Adrenal gland (tissue), 12 donors: ENCODE measurements around the gene PRR27. TPM values are rescaled to one million over a fixed set of nuclear protein-coding genes. Genes with fewer than 3 reads are reported as not detected.
"Not testable (repeated sequence)": the region's sequence is repeated elsewhere in the genome, so short reads cannot be mapped to it uniquely, and the experiment has no call there.

Experiments used
- DNase-seq, 7 donors: peaks; one replicate each; pipeline ENCODE4 v3.0.0-alpha.2; 2019 to 2020
- H3K27ac ChIP-seq, 5 donors: fragments of 200-600 bp; sonication (generic) in 4 of 5; 1 replicate in 3 of 5; 2 replicates in 2 of 5; pipeline versions ENCODE4 v1.5.1 to v1.8.0; 2016 to 2020; ENCODE audit warnings: mild to moderate bottlenecking in 1 of 5
- H3K27me3 ChIP-seq: fragments of 200-600 bp; 2 replicates; pipeline ENCODE4 v1.8.0; 2021
- H3K36me3 ChIP-seq, 2 donors: fragments of 200-600 bp; replicated peaks in 1 of 2; 1 replicate in 1 of 2; 2 replicates in 1 of 2; pipeline versions ENCODE4 v1.5.1 to v1.8.0; 2018 to 2022
- H3K4me1 ChIP-seq, 2 donors: fragments of 200-600 bp; replicated peaks in 1 of 2; 1 replicate in 1 of 2; 2 replicates in 1 of 2; pipeline versions ENCODE4 v1.5.1 to v1.8.0; 2018 to 2021
- H3K4me3 ChIP-seq, 4 donors: fragments of 200-600 bp; sonication (generic) in 3 of 4; one replicate each; pipeline ENCODE4 v1.5.1; 2016 to 2018
- H3K9me3 ChIP-seq, 3 donors: fragments of 200-600 bp; sonication (generic) in 1 of 3; replicated peaks in 1 of 3; 1 replicate in 2 of 3; 2 replicates in 1 of 3; pipeline versions ENCODE4 v1.5.1 to v1.8.0; 2016 to 2021
- CTCF ChIP-seq, 6 experiments: fragments of 450-650 bp in 4 of 6; fragments of 200-600 bp in 2 of 6; sonication (generic) in 1 of 6; IDR thresholded peaks; 1 replicate in 5 of 6; 2 replicates in 1 of 6; pipeline versions ENCODE4 v1.5.1 to v1.8.0; 2016 to 2021; ENCODE audit warnings: antibody characterized with exemption in 6 of 6, mild to moderate bottlenecking in 2 of 6, moderate library complexity in 1 of 6
- POLR2A ChIP-seq, 2 donors: fragments of 450-650 bp; IDR thresholded peaks; one replicate each; pipeline ENCODE4 v1.6.1; 2017; ENCODE audit warnings: antibody characterized with exemption in 2 of 2, mild to moderate bottlenecking in 2 of 2, moderate library complexity in 1 of 2
- WGBS, 4 donors: extraction: QIAGEN DNeasy Blood & Tissue Kit in 2 of 4; methylation state at CpG; one replicate each; pipeline versions ENCODE4 v1.1.5 to v1.1.7; 2013 to 2017; 5-methylcytosine and 5-hydroxymethylcytosine counted together
- intact Hi-C, 2 donors: fragments of 100-400 bp; cut with DNase I; formaldehyde crosslinking; loops; one replicate each; pipeline versions ENCODE4 v1.14.1 to v1.15.0; 2022 to 2023
- polyA plus RNA-seq, 3 donors: library from polyadenylated mRNA; stranded (reverse); fragments of 200-250 nt in 2 of 3; fragments of 350-450 nt in 1 of 3; fragmentation: Illumina TruSeq in 1 of 3; extraction: RNeasy Lipid Tissue Mini Kit (QIAGEN cat#74804) in 1 of 3; gene quantifications; one replicate each; pipeline ENCODE4 v1.2.3, GENCODE V29; 2013 to 2014
- total RNA-seq, 9 donors: library from RNA; depleted of rRNA in 4 of 9; stranded (reverse); fragments of >200 nt in 4 of 9; fragments of 120-200 nt in 1 of 9; fragmentation: NEBNext Ultra II Directional in 1 of 9; extraction: Animal tissue kit (Norgen Biotek cat#: 25700) in 1 of 9; gene quantifications; one replicate each; pipeline versions ENCODE4 v1.1.0 to v1.2.4, GENCODE V29; 2013 to 2023
- donor health status: healthy with polysubstance abuse.
- donor health status: Bipolar disorder and iron deficiency.
- donor health status: DM: yes; HTN: yes; CAD: no.
- donor health status: DM: no; HTN: no; CAD: no.
- donor health status: DM: no; HTN: no; CAD: no.
- donor health status: DM: yes; HTN: yes; CAD: no.

The PRR27 gene
- total and polyA plus RNA-seq, 12 donors: not detected

DNA sequence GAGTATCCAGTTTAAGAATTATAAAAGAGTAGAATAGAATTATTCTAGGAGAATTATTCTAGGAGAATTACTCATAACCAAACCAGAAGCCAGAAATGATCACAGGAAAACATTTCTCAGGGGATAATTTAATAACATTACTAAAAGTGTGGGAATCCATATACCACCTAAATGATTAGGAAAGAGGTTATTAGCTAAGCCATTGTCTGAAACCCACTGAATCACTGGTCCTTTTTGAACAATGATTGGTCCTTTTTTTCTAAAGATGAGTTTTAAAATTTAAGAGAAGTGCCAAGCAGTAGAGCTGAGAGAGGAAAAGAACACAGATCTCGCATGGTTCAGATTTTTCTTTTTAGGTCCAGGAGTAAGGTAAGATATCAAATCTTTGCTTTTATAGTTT lies 41.4 kb downstream of the PRR27 start, which contains the start of gene ODAM:
Gene ODAM, plus strand, starts transcription at position 301 of the 400 bp plus-strand sequence. CDS start 819 bp downstream, outside the sequence.
- Histone ChIP-seq H3K36me3 (no peaks in the 10 kb centered on the region), H3K4me1 (no peaks in the 10 kb centered on the region), H3K27me3 (no peaks in the 10 kb centered on the region), H3K4me3 (no peak within 1 kb of the TSS), H3K27ac (no peak within 1 kb of the TSS), H3K9me3 (no peaks in the 10 kb centered on the region)
- 75 to 93% (median 86%) methylated on average over 1 of the region's 1 CpG for WGBS, 4 donors
- intact Hi-C loops: no loop called here
- no peak for DNase-seq
- TF ChIP-seq POLR2A (IDR thresholded peaks at IDR 0.05) (no peak), CTCF (IDR thresholded peaks at IDR 0.05) (no peak)

GRCh38 chr4:70196857-70197256 lies 42.8 kb downstream of the PRR27 start:
- intact Hi-C loops: no loop called here
- WGBS, 4 donors: 68 to 80% (median 77%) methylated on average over 2 of the region's 2 CpGs
- DNase-seq: no peak
- TF ChIP-seq CTCF (IDR thresholded peaks at IDR 0.05) (no peak), POLR2A (IDR thresholded peaks at IDR 0.05) (no peak)
- H3K4me1 ChIP-seq: no peaks in the 10 kb centered on the region
- H3K9me3 ChIP-seq: no peaks in the 10 kb centered on the region
- no peak overlapping the region for H3K27ac ChIP-seq
- no peaks in the 10 kb centered on the region for H3K27me3 ChIP-seq
- H3K36me3 ChIP-seq: no peaks in the 10 kb centered on the region
- H3K4me3 ChIP-seq: no peak overlapping the region

- no peaks in the 10 kb centered on the region for H3K36me3 ChIP-seq
- H3K27ac ChIP-seq: no peak overlapping the region
- intact Hi-C loops: no loop called here
- no peaks in the 10 kb centered on the region for H3K4me1 ChIP-seq
- H3K27me3 ChIP-seq: no peaks in the 10 kb centered on the region
- WGBS, 4 donors: 59 to 82% (median 76%) methylated on average over 2 of the region's 2 CpGs
- no peak overlapping the region for H3K4me3 ChIP-seq
- DNase-seq: peak in 2 of 7 donors; percentile 11 to 15
- no peaks in the 10 kb centered on the region for H3K9me3 ChIP-seq
- TF ChIP-seq POLR2A (IDR thresholded peaks at IDR 0.05) (no peak), CTCF (IDR thresholded peaks at IDR 0.05) (no peak)
Measured at GRCh38 chr4:70197842-70198241, 43.8 kb downstream of the PRR27 start.

DNA sequence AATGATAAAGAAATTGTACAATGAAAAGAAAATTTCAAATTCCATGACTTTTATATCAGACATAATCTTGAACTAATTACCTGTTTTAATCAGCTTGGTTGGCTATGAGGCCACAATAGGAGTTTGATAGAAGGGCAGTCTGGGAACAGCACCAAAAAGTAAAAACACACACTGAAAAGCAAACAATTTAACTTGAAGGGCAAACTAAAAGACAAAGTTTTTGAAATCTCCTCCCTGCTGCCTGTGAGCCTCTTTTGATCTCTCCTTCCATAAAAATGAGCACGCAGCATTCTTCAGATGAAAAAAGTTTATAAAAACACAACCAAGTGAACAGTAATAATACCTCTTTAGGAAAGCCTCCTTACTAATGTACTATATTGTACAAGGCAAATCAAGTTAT lies 49.6 kb downstream of the PRR27 start:
- no peak for DNase-seq
- no peak overlapping the region for H3K4me3 ChIP-seq
- H3K27me3 ChIP-seq: no peaks in the 10 kb centered on the region
- no peaks in the 10 kb centered on the region for H3K9me3 ChIP-seq
- no peaks in the 10 kb centered on the region for H3K4me1 ChIP-seq
- TF ChIP-seq POLR2A (IDR thresholded peaks at IDR 0.05) (no peak), CTCF (IDR thresholded peaks at IDR 0.05) (no peak)
- WGBS, 4 donors: 57 to 68% (median 60%) methylated on average over 1 of the region's 1 CpG
- intact Hi-C loops: no loop called here
- H3K27ac ChIP-seq: no peak overlapping the region
- no peaks in the 10 kb centered on the region for H3K36me3 ChIP-seq

DNA sequence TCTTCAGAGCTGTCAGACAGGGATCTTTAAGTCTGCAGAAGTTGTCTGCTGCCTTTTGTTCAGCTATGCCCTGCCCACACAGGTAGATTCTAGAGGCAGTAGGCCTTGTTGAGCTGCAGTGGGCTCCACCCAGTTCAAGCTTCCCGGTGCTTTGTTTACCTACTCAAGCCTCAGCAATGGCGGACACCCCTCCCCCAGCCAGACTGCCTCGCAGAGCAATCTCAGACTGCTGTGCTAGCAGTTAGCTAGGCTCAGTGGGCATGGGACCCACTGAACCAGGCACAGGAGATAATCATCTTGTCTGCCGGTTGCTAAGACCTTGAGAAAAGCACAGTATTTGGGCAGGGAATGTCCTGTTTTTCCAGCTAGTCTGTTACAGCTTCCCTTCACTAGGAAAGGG lies 58.7 kb downstream of the PRR27 start:
- H3K4me1 ChIP-seq, H3K27ac ChIP-seq, H3K4me3 ChIP-seq, DNase-seq, H3K9me3 ChIP-seq, H3K36me3 ChIP-seq, intact Hi-C loops, H3K27me3 ChIP-seq: not testable (repeated sequence)
- WGBS, 4 donors: 62 to 71% (median 67%) methylated on average over 1 to 4 of the region's 4 CpGs
